Activated effector memory CD4-positive, alpha-beta T cell treated with Interleukin-2 at 50 U/mL for 16 hours (primary cell): ENCODE data around the gene NAA15.
"Not testable (repeated sequence)": the region's sequence is repeated elsewhere in the genome, so short reads cannot be mapped to it uniquely, and the experiment has no call there.

Source experiments
- DNase-seq: peaks from one replicate; pipeline ENCODE4 v3.0.0-alpha.2; 2020

Gene NAA15

DNA sequence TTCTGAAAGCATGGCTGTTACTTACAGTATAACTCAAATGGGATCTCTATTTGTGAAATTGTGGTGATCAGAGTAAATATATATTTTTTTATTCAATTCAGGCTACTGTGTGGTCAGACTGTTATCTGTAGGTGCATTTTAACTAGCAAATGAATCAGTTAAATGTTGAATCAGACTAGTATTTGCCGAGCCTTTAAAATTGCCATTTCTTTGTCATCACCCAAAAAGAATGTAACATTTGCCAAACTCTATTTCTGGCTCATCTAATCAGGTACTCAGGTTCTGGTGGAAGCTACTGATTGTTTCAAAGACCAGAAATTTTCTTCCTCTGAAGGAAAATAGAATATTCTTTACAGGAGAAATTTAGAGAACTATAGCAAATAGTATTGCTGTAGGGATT, 1.8 kb upstream of the NAA15 start:
- no peak for DNase-seq

- no peak for DNase-seq
These were observed 733 bp upstream of the NAA15 start for GRCh38 chr4:139300431-139301112.

DNA sequence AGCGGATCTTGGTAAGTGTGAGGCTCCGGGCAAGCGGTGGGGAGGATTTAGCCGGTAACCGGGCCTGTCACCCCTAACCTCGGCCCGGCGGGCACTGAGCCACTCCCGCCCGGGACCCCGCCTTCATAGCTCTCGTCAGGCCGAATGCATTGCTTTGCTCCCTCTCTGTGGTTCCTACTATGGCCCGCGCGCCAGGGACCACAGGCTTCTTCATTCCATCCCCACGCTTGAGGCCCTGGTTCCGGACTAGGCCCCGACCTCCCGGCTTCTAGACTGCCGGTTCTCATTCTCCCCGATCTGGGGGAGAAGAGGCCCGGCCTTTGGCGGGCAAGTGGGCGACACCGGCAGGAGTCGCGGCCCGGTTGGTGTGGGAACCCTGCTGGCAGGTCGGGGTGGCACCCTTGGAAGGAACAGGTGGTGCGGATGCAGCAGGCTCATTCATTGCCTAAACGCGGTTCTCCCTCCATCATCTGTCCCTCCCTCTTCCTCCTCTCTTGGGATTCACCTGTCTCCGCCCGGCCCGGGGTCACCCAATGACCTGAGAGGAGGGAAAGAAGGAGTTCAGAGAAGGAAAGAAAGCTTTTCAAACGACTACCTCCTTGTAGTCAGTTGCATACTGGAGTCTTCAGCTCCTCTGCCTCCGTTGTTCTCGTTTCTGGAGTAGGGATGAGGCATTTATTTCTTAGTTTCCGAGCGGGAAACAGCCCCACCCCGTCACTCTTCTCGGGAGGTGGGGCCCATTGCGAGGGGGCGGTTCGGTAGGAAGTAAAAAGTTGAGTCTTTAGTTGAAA, 711 bp downstream of the NAA15 start, which contains the start of gene NDUFC1:
TSS of gene NDUFC1 (minus strand) at position 657 of the 791 bp plus-strand sequence. CDS start 6,679 bp downstream, outside the sequence.
- peak; percentile 51 for DNase-seq

DNA sequence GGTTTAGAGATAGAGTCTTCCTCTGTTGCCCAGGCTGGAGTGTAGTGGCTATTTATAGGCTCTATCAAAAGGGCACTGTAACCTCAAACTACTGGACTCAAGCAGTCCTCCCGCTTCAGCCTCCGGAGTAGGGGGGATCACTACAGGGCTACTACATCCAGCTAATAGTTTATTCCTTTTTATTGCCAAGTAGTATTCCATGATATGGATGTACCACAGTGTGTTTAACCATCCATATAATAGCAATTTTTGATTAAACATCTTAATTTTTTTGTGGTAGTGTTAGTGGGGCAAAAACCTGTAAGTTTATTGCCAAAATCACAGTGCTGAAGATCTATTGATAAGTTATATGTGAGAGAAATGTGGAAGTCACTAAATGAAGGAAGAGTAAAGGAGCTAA, 3.6 kb downstream of the NAA15 start:
- no peak for DNase-seq

DNA sequence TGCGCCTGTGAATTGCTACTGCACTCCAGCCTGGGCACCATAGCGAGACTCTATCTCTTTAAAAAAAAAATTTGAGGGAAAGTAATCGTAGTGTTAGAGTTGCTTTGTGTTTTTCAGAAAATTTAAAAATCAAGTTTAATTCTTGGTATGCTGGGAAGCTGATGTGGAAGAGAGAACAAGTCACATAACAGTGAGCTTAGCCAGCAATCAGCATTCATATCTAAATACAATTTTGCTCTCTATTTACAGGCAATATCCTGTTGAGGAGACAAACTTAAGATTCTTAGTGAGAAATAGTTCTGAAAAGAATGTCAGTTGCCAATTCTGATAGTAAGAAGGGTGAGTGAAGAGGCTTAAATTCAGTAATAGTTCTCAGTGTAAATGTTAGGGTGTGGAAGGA, 10.6 kb downstream of the NAA15 start:
- no peak for DNase-seq

DNA sequence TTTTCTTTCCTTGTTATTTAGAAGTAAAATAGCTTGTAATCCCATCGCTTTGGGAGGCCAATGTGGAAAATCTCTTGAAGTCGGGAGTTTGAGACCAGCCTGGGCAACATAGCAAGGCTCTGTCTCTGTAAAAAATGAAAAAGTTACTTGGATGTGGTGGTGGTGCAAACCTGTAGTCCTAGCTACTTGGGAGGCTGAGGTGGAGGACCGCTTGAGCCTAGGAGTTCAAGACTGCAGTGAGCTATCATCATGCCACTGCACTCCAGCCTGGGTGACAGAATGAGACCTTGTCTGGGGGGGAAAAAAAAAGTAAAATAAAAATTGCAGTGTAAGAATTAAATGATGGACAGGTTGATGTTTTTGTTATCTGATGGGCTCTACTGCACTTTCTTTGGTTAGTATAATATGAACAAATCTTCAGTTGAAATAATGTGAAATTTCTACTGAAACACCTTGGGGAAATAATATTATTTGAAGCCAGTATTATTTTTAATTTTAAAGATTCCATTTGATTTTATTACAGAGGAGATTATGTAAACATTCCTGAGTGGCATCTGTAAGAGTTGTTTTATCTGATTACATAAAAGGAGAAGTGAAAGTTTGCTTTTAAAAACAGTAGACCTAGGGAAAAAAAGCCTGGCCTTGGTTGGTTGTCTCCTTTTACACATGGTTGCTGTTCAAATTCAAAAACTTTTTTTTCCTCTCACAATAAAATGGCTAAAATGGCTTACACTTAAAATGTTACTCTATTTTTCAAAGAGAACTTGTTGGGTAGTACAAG, 11.4 kb downstream of the NAA15 start:
- DNase-seq = no peak

GRCh38 chr4:139313414-139313813, 12.1 kb downstream of the NAA15 start:
- DNase-seq = not testable (repeated sequence)

DNA sequence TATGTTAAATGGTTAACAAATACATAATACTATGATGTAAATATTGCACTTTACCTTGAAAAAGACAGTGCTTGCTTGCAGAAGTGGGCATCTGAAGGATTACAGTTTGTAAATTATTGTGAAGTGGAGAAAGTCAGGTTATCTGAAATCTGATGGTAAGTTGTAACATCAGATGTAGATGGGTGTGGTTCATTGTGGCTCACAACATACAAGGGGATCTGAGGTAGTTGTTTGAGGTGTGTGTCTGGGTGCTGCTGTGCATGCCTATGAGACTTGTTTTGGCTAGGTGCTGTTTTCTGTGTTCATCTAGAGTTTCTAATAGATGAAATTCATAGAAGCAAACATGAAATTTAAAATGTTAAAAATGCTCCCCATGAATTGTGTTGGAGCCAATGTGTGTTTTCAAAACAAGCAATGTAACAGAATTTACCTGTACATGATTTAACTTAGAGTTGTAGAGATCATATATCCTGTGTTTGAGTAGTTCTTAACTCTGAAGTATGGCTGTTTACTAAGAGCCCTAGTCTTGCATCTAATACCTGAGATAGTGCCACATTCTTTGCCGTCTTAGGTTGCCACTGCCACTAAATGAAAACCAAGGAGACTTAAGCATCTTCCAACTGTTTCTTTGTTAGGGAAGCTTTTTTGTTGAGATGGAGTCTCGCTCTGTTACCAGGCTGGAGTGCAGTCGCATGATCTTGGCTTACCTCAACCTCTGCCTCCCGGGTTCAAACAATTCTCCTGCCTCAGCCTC, 12.9 kb downstream of the NAA15 start:
- no peak for DNase-seq

DNA sequence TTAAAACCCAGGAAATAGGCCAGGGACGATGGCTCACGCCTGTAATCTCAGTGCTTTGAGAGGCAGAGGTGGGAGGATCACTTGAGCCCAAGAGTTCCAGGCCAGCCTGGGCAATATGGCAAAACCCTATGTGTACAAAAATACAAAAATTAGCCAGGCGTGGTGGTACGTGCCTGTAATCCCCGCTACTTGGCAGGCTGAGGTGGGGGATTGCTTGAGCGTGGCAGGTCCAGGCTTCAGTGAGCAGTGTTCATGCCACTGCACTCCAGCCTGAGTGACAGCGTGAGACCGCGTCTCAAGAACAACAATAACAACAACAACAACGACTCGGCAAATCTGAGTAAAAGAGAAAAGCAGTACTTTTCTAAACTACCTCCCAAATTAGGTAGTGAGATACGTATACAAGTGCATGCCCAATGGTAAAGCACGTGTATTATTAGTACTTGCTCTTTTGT, 13.9 kb downstream of the NAA15 start:
- no peak for DNase-seq

DNA sequence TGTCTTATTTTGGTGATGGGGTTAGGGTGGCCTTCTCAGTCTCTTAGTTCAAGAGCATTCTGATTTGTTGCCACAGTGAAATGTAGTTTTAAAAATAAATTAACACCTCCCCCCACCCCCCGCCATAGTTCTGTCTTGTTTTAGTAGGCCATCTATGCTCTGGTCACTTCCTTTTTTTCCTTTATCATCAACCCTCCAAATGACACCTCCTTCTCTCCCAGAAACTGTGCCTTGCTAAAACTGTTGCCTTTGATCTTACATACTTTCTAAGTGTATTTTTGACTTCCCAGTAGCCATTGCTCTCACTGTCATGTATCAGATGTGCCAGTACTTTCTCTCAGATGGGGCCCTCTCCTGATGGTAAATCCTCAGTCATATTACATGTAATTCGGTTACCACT, 15.4 kb downstream of the NAA15 start:
- no peak for DNase-seq

DNA sequence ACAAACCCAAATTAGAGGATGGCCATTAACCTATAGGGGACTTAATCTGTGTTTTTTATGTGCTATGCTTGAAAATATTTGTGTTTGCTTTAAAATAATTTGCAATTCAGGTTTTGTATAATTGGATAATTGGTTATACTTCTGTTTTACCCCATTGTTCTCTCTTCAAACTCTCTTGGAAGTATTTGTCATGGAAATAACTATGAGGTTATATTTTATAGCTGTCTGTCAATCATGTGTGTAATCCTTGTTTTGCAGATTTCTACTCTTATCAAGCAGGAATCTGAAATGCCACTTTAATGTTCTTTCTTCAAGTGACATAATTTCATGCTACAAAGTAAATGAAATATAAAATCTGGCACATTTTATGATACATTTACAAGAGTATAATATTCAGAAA, 16.3 kb downstream of the NAA15 start:
- DNase-seq = no peak

GRCh38 chr4:139319571-139319970, 18.3 kb downstream of the NAA15 start:
- DNase-seq = no peak

GRCh38 chr4:139322070-139322469, 20.8 kb downstream of the NAA15 start:
- not testable (repeated sequence) for DNase-seq

DNA sequence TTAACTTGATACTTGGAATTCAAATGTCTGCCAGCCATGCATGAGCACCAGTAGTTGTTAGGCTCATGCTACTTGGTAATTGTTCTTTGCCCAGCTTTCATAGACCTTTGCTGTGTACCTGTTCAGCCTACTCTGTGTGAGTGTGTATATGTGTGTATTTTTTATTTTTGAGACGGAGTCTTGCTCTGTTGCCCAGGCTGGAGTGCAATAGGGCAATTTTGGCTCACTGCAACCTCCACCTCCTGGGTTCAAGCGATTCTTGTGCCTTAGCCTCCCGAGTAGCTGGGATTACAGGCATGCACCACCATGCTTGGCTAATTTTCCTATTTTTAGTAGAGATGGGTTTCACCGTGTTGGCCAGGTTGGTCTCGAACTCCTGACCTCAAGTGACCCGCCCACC, 21.2 kb downstream of the NAA15 start:
- not testable (repeated sequence) for DNase-seq

- DNase-seq = no peak
These were observed 23.3 kb downstream of the NAA15 start for GRCh38 chr4:139324620-139325019.

DNA sequence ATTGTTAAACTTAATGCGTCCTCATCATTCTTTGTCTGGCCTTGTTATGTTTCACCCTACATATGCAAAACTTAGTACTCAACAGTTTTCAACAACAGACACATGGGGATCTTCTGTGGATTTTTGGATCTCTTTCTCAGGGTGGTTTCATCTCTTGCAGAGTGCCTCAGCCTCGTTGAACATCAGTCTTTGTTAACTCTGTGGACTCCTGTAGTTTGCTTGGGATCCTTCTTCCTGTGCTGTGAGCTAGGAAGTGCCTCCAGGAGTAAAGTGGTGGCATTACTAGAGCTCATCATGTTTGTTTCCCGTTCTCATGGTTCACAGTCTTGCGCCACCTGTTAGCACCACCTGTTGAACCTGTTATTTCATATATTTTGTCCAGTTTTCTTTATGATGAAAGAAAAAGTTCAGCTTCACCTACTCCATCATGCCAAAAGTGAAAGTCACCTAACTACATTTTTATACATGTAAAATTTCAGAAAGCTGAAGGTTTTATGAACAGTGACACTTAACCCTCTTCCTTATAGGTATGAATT, 28.4 kb downstream of the NAA15 start:
- no peak for DNase-seq

DNA sequence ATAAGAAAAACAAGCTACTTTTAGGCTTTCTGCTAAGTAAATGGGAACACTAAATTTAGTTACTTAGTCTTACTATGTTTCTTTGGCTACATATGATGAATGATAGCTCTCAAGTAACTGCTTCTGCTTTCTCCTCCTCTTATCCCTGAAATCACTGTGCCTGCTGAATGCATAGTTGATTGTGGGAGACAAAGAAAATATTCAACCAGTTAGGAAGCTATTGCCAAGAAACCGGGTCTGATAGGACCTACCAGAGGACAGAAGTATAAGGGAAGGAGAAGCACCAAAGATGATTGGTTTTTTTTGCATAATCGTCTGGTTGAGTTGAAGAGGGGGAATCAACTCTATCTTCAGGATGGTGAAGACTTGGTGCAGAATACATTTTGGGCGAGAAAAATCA, 29.0 kb downstream of the NAA15 start:
- DNase-seq = no peak

GRCh38 chr4:139331185-139331584, 29.9 kb downstream of the NAA15 start:
- no peak for DNase-seq

DNA sequence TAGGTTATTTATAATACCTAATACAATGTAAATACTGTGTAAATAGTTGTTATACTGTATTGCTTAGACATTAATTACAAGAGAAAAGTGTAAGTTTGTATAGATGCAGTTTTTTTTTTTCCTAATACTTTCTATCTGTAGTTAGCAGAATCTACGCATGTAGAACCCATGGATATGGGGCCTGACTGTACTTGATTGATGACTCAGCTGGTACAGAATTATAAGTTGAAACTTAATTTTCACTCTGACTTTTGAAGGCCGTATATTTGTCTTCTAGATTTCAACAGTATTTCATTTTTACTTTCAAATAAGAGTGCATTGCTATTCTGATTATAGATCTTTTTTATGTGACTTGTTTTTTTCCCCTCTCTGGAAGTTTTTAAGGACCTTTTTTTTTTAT, 31.7 kb downstream of the NAA15 start:
- DNase-seq = no peak

GRCh38 chr4:139337612-139338011, 36.3 kb downstream of the NAA15 start:
- no peak for DNase-seq

- no peak for DNase-seq
These were observed 60.0 kb downstream of the NAA15 start for GRCh38 chr4:139361301-139361700.

DNA sequence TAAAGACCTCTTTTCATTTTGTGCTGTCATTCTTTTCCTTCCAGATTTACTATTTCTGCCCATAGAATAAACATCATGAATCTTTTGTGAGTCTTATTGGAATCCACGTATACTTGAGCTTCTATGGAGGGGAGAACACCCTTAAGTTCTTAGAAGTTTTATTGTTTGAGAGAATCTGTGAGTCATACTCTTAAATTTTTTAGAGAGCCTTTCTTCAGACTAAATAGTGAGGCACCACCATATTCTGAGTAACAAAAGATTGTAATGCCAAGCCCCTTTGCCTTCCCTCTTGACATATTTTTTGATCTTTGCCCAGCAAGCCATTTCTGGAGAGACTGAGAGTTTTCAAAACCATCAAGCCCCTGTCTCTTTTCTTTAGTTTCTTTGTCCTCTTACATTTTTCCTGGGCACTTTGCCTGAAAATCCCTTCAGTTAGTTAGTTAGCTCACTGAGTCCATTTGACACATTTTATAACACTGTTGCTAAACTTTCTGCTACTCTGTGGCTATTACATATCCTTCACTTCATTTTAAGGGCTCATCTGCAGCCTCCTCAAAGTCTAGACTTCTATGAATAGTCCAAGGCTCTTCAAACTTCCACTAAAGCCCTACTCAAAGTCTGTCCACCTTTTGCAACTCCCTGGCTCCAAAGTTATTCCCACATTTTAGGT, 66.3 kb downstream of the NAA15 start:
- DNase-seq = no peak
